Measurements from ENCODE around the gene GDAP1L1. TPM values are rescaled to one million over a fixed set of nuclear protein-coding genes. Genes with fewer than 3 reads are reported as not detected.

The GDAP1L1 gene
- total and polyA plus RNA-seq, 8 donors = 0.12 to 3.6 (median 0.40) TPM; not detected in 2

- peak within 1 kb of the TSS in 3 of 4 donors; percentile 5 to 42 (median 35) for H3K27ac ChIP-seq
- H3K4me1 ChIP-seq = peaks cover 0 to 5% (median 3%) of the 10 kb centered on the region in 3 donors
- DNase-seq (peak; percentile 97 to 100 (median 98)), ATAC-seq (peak; percentile 98 to 100 (median 98)), FAIRE-seq (no peak)
- no peaks in the 10 kb centered on the region for H3K9me3 ChIP-seq
- no peaks in the 10 kb centered on the region for H3K36me3 ChIP-seq
- no peaks in the 10 kb centered on the region for H3K27me3 ChIP-seq
- peak; percentile 92 to 95 (median 94) for TF ChIP-seq CTCF (IDR thresholded peaks at IDR 0.05)
- intact Hi-C loops (cut with DNase I) = loop anchor here in 2 of 3 donors (5.0 to 10.0 kb wide), 3 partner anchors 94 to 196 kb away; partner anchors contain the start of gene OSER1 (in 1 of the 2)
- 1 to 2% methylated on average over 61 to 70 of the region's 70 CpGs for WGBS, 2 donors
- peak within 1 kb of the TSS; percentile 67 to 94 (median 84) for H3K4me3 ChIP-seq
Observed at GRCh38 chr20:44310664-44311639, 63.8 kb downstream of the GDAP1L1 start, which contains the start of gene FITM2. FITM2 (minus strand) TSS chr20:44311202; CDS start chr20:44311148, 54 bp downstream.

GRCh38 chr20:44314870-44315269 lies 67.8 kb downstream of the GDAP1L1 start:
- Histone ChIP-seq H3K36me3 (no peaks in the 10 kb centered on the region), H3K9me3 (no peaks in the 10 kb centered on the region), H3K27ac (no peak overlapping the region), H3K27me3 (no peaks in the 10 kb centered on the region), H3K4me3 (no peak overlapping the region), H3K4me1 (peaks cover 0 to 3% (median 0%) of the 10 kb centered on the region in 3 donors)
- intact Hi-C loops (cut with DNase I) = loop anchor here in 2 of 3 donors (5.0 to 10.0 kb wide), 3 partner anchors 98 to 200 kb away; partner anchors contain the start of gene OSER1 (in 1 of the 2)
- no peak for FAIRE-seq
- ATAC-seq = no peak
- TF ChIP-seq CTCF (IDR thresholded peaks at IDR 0.05) = no peak
- DNase-seq = no peak

- H3K4me3 ChIP-seq = no peak overlapping the region
- WGBS, 2 donors = 94 to 97% methylated on average over 2 of the region's 2 CpGs
- intact Hi-C loops (cut with DNase I) = loop anchor here in 2 of 3 donors (10.0 kb wide), 2 partner anchors 105 to 205 kb away; partner anchors contain the start of gene OSER1 (in 1 of the 2)
- H3K27me3 ChIP-seq = no peaks in the 10 kb centered on the region
- no peak for TF ChIP-seq CTCF (IDR thresholded peaks at IDR 0.05)
- ATAC-seq (no peak), FAIRE-seq (no peak), DNase-seq (no peak)
- H3K36me3 ChIP-seq = no peaks in the 10 kb centered on the region
- H3K4me1 ChIP-seq = no peaks in the 10 kb centered on the region
- H3K9me3 ChIP-seq = no peaks in the 10 kb centered on the region
- H3K27ac ChIP-seq = no peak overlapping the region
Observed at GRCh38 chr20:44319839-44320422, 72.8 kb downstream of the GDAP1L1 start.

GRCh38 chr20:44324343-44324742 lies 77.2 kb downstream of the GDAP1L1 start:
- Histone ChIP-seq H3K4me1 (no peaks in the 10 kb centered on the region), H3K27me3 (no peaks in the 10 kb centered on the region), H3K27ac (no peak overlapping the region), H3K4me3 (no peak overlapping the region), H3K9me3 (no peaks in the 10 kb centered on the region), H3K36me3 (no peaks in the 10 kb centered on the region)
- no peak for TF ChIP-seq CTCF (IDR thresholded peaks at IDR 0.05)
- intact Hi-C loops (cut with DNase I) = no loop called here
- no peak for ATAC-seq
- 46 to 55% methylated on average over 1 of the region's 1 CpG for WGBS, 2 donors
- no peak for FAIRE-seq
- DNase-seq = no peak
